GM12801 (cell line): ENCODE data around the gene USP10.

Source experiments
- CTCF ChIP-seq: IDR thresholded peaks from one replicate; pipeline ENCODE4 v1.5.1; 2011; ENCODE audit warnings: control low read depth; ENCODE audit not compliant: insufficient read length; ENCODE audit errors: extremely low read depth

USP10 gene

GRCh38 chr16:84699712-84700445, at the start of gene USP10:
Gene USP10 (plus strand): TSS chr16:84700000. CDS start chr16:84700091, 91 bp downstream.
- no peak for TF ChIP-seq CTCF

GRCh38 chr16:84650062-84650991, 49.5 kb upstream of the USP10 start:
- no peak for TF ChIP-seq CTCF

- TF ChIP-seq CTCF, result no peak
These were observed 47.2 kb upstream of the USP10 start for GRCh38 chr16:84652566-84652965.

- TF ChIP-seq CTCF, result no peak
These were observed 45.6 kb upstream of the USP10 start for GRCh38 chr16:84654238-84654637.

GRCh38 chr16:84654998-84655397, 44.8 kb upstream of the USP10 start:
- TF ChIP-seq CTCF, result no peak

- TF ChIP-seq CTCF, result no peak
These were observed 43.2 kb upstream of the USP10 start for GRCh38 chr16:84656649-84657048.

GRCh38 chr16:84657229-84657837, 42.5 kb upstream of the USP10 start:
- TF ChIP-seq CTCF, result no peak
